Osteoblast (primary cell): Measurements from ENCODE around the gene TMEM258. TPM values are rescaled to one million over a fixed set of nuclear protein-coding genes. Genes with fewer than 3 reads are reported as not detected.

Experiments used
- DNase-seq: peaks from one replicate; pipeline ENCODE4 v3.0.0; 2011; ENCODE audit warnings: low spot score, mixed read lengths; ENCODE audit not compliant: insufficient read length; ENCODE audit errors: missing footprints
- H2AFZ ChIP-seq: 2 replicates; pipeline ENCODE4 v1.6.0; 2011; ENCODE audit warnings: mild to moderate bottlenecking, low read length
- H3K27ac ChIP-seq: 2 replicates; pipeline ENCODE4 v1.5.1; 2011; ENCODE audit warnings: mild to moderate bottlenecking, low read depth, low read length, moderate library complexity
- H3K27me3 ChIP-seq: 2 replicates; pipeline ENCODE4 v1.6.0; 2012; ENCODE audit warnings: mild to moderate bottlenecking, control low read depth, inconsistent platforms, low read length, moderate library complexity; ENCODE audit not compliant: insufficient read depth
- H3K36me3 ChIP-seq: 2 replicates; pipeline ENCODE4 v1.5.1; 2011; ENCODE audit warnings: mild to moderate bottlenecking, low read length, control low read depth, moderate library complexity; ENCODE audit not compliant: insufficient read depth
- H3K4me1 ChIP-seq: 2 replicates; pipeline ENCODE4 v1.5.1; 2011; ENCODE audit warnings: mild to moderate bottlenecking, low read length, control low read depth, moderate library complexity; ENCODE audit not compliant: insufficient read depth
- H3K4me2 ChIP-seq: 2 replicates; pipeline ENCODE4 v1.6.0; 2011; ENCODE audit warnings: mild to moderate bottlenecking, low read length; ENCODE audit not compliant: insufficient read depth
- H3K4me3 ChIP-seq: fragments of 200-600 bp; sonication (generic); 3 replicates; pipeline ENCODE4 v1.5.1; 2012; ENCODE audit warnings: mild to moderate bottlenecking, low read length, inconsistent platforms; ENCODE audit not compliant: insufficient read depth
- H3K79me2 ChIP-seq: 2 replicates; pipeline ENCODE4 v1.6.0; 2012; ENCODE audit warnings: mild to moderate bottlenecking, low read length, control low read depth, inconsistent platforms; ENCODE audit not compliant: insufficient read depth
- H3K9me3 ChIP-seq: 2 replicates; pipeline ENCODE4 v1.5.1; 2011; ENCODE audit warnings: low read depth, low read length, control low read depth
- H4K20me1 ChIP-seq: 2 replicates; pipeline ENCODE4 v1.6.0; 2012; ENCODE audit warnings: mild to moderate bottlenecking, low read length, control low read depth; ENCODE audit not compliant: insufficient read depth
- CTCF ChIP-seq: IDR thresholded peaks from 2 replicates; pipeline ENCODE4 v1.5.1; 2011; ENCODE audit warnings: mild to moderate bottlenecking, low read depth, low read length, moderate library complexity; ENCODE audit errors: extremely low read depth
- total RNA-seq: library from RNA; depleted of rRNA; stranded (reverse); fragments of >200 nt; gene quantifications from 2 replicates; pipeline ENCODE4 v1.2.3, GENCODE V29; 2012

The TMEM258 gene
- total RNA-seq, 1 donor: 63.3 TPM

- no peaks in the 10 kb centered on the region for H3K79me2 ChIP-seq
- H3K27me3 ChIP-seq: peaks cover 2% of the 10 kb centered on the region
- H3K4me1 ChIP-seq: no peaks in the 10 kb centered on the region
- no peaks in the 10 kb centered on the region for H3K9me3 ChIP-seq
- no peak for DNase-seq
- no peak overlapping the region for H3K4me3 ChIP-seq
- no peaks in the 10 kb centered on the region for H3K36me3 ChIP-seq
- no peak for TF ChIP-seq CTCF
- H4K20me1 ChIP-seq: no peaks in the 10 kb centered on the region
- no peak overlapping the region for H3K27ac ChIP-seq
- no peak overlapping the region for H3K4me2 ChIP-seq
- H2AFZ ChIP-seq: no peak overlapping the region
These were observed 26.0 kb downstream of the TMEM258 start for GRCh38 chr11:61766353-61766841.

GRCh38 chr11:61765550-61766253 is 26.7 kb downstream of the TMEM258 start:
- Histone ChIP-seq H3K4me3 (no peak overlapping the region), H3K9me3 (no peaks in the 10 kb centered on the region), H3K4me1 (no peaks in the 10 kb centered on the region), H3K4me2 (no peak overlapping the region), H4K20me1 (no peaks in the 10 kb centered on the region), H3K27me3 (peaks cover 2% of the 10 kb centered on the region), H3K27ac (no peak overlapping the region), H3K79me2 (no peaks in the 10 kb centered on the region), H2AFZ (no peak overlapping the region), H3K36me3 (no peaks in the 10 kb centered on the region)
- DNase-seq: no peak
- no peak for TF ChIP-seq CTCF

- no peaks in the 10 kb centered on the region for H3K79me2 ChIP-seq
- no peaks in the 10 kb centered on the region for H4K20me1 ChIP-seq
- H3K4me2 ChIP-seq: no peak overlapping the region
- TF ChIP-seq CTCF: no peak
- no peak overlapping the region for H2AFZ ChIP-seq
- no peak for DNase-seq
- no peak overlapping the region for H3K27ac ChIP-seq
- no peaks in the 10 kb centered on the region for H3K36me3 ChIP-seq
- H3K4me1 ChIP-seq: no peaks in the 10 kb centered on the region
- peaks cover 2% of the 10 kb centered on the region for H3K27me3 ChIP-seq
- H3K4me3 ChIP-seq: no peak overlapping the region
- H3K9me3 ChIP-seq: no peaks in the 10 kb centered on the region
These were observed 27.7 kb downstream of the TMEM258 start for GRCh38 chr11:61764606-61765260.

GRCh38 chr11:61763930-61764605 is 28.3 kb downstream of the TMEM258 start:
- no peak overlapping the region for H3K27ac ChIP-seq
- H2AFZ ChIP-seq: no peak overlapping the region
- H3K9me3 ChIP-seq: no peaks in the 10 kb centered on the region
- H4K20me1 ChIP-seq: no peaks in the 10 kb centered on the region
- no peaks in the 10 kb centered on the region for H3K36me3 ChIP-seq
- DNase-seq: no peak
- H3K4me3 ChIP-seq: no peak overlapping the region
- H3K79me2 ChIP-seq: no peaks in the 10 kb centered on the region
- no peak overlapping the region for H3K4me2 ChIP-seq
- no peak for TF ChIP-seq CTCF
- no peaks in the 10 kb centered on the region for H3K4me1 ChIP-seq
- peaks cover 2% of the 10 kb centered on the region for H3K27me3 ChIP-seq
